Lower leg skin (tissue), 4 donors: ENCODE data around the gene LNPK. TPM values are rescaled to one million over a fixed set of nuclear protein-coding genes. Genes with fewer than 3 reads are reported as not detected.
"Not testable (repeated sequence)": the region's sequence is repeated elsewhere in the genome, so short reads cannot be mapped to it uniquely, and the experiment has no call there.

ENCODE experiments used
- DNase-seq, 2 donors: peaks; one replicate each; pipeline ENCODE4 v3.0.0-alpha.2; 2019; ENCODE audit warnings: low spot score in 2 of 2
- H3K4me3 ChIP-seq: fragments of 200-600 bp; sonication (generic); 2 replicates; pipeline ENCODE4 v1.5.1; 2017; ENCODE audit warnings: mild to moderate bottlenecking, low read depth; ENCODE audit not compliant: poor library complexity, severe bottlenecking
- POLR2A ChIP-seq, 2 donors: fragments of 450-650 bp; IDR thresholded peaks; one replicate each; pipeline ENCODE4 v1.6.1; 2016 to 2017; ENCODE audit warnings: antibody characterized with exemption in 2 of 2, mild to moderate bottlenecking in 1 of 2, moderate library complexity in 1 of 2
- WGBS, 2 donors: methylation state at CpG; one replicate each; pipeline ENCODE4 v1.1.5; 2018; 5-methylcytosine and 5-hydroxymethylcytosine counted together
- intact Hi-C: fragments of 100-400 bp; cut with DNase I; formaldehyde crosslinking; loops from one replicate; pipeline ENCODE4 v1.15.0; 2023; ENCODE audit warnings: low total_unique reads
- total RNA-seq, 4 donors: library from RNA; depleted of rRNA; stranded (reverse); fragments of >200 nt; gene quantifications; one replicate each; pipeline ENCODE4 v1.1.0, GENCODE V29; 2016
- TF ChIP-seq, protein P1 (sequence below), 3 donors: fragments of 450-650 bp; IDR thresholded peaks; one replicate each; pipeline ENCODE4 v1.5.1; 2016; ENCODE audit warnings: antibody characterized with exemption in 3 of 3, mild to moderate bottlenecking in 3 of 3, moderate library complexity in 2 of 3

Gene LNPK
- total RNA-seq, 4 donors from 2014 or later: 19.0 to 26.5 (median 22.1) TPM

- WGBS, 2 donors: 95 to 100% methylated on average over 2 of the region's 2 CpGs
- intact Hi-C loops: no loop called here
- no peak for TF ChIP-seq POLR2A (IDR thresholded peaks at IDR 0.05)
- TF ChIP-seq, protein P1, sequence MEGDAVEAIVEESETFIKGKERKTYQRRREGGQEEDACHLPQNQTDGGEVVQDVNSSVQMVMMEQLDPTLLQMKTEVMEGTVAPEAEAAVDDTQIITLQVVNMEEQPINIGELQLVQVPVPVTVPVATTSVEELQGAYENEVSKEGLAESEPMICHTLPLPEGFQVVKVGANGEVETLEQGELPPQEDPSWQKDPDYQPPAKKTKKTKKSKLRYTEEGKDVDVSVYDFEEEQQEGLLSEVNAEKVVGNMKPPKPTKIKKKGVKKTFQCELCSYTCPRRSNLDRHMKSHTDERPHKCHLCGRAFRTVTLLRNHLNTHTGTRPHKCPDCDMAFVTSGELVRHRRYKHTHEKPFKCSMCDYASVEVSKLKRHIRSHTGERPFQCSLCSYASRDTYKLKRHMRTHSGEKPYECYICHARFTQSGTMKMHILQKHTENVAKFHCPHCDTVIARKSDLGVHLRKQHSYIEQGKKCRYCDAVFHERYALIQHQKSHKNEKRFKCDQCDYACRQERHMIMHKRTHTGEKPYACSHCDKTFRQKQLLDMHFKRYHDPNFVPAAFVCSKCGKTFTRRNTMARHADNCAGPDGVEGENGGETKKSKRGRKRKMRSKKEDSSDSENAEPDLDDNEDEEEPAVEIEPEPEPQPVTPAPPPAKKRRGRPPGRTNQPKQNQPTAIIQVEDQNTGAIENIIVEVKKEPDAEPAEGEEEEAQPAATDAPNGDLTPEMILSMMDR (IDR thresholded peaks at IDR 0.05): no peak
- no peak overlapping the region for H3K4me3 ChIP-seq
- no peak for DNase-seq
These were observed 12.0 kb downstream of the LNPK start for GRCh38 chr2:175990099-175990498.

- intact Hi-C loops, H3K4me3 ChIP-seq, DNase-seq: not testable (repeated sequence)
- 95 to 97% methylated on average over 4 of the region's 4 CpGs for WGBS, 2 donors
These were observed 14.9 kb downstream of the LNPK start for GRCh38 chr2:175987126-175987525.

DNA sequence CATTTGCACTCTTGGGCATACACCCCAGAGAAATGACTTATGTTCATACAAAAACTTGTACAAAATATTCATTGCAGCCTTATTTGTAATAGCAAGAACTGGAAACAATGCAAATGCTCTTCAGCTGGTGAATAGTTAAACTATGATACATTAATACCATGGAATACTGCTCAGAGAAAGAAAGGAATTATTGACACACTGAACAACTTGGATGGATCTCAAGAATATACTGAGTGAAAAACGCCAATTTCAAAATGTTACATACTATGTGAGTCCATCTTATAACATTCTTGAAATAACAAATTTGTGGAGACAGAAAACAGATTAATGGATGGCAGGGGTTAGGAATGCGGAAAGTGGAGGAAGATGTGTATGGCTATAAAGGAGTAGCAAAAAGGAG, 17.2 kb downstream of the LNPK start:
- WGBS, 2 donors: 94 to 97% methylated on average over 2 of the region's 2 CpGs
- intact Hi-C loops: no loop called here
- no peak for TF ChIP-seq POLR2A (IDR thresholded peaks at IDR 0.05)
- TF ChIP-seq, protein P1 (IDR thresholded peaks at IDR 0.05): no peak

DNA sequence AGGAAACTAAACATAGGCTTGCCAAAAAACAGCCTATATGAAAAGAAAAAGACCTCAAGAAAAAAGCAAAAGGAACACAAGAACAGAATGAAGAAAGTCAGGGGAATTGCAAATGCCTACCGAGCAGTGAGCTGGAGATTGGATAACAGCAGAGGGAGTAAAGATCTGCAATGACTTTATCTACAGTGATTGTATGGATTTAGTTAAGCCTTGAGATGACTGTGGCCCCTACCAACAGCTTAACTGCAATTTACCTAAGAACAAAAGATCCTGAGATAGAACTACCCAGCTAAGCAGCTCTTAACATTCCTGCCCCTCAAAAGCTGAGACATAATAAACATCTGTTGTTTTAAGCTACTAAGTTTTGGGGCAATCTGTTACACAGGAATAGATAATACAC, 20.5 kb downstream of the LNPK start:
- DNase-seq: no peak
- no peak overlapping the region for H3K4me3 ChIP-seq
- intact Hi-C loops: no loop called here
- TF ChIP-seq POLR2A (IDR thresholded peaks at IDR 0.05): no peak
- TF ChIP-seq, protein P1 (IDR thresholded peaks at IDR 0.05): no peak
- 92 to 100% methylated on average over 1 of the region's 1 CpG for WGBS, 2 donors

More for the DNA sequence above, 17.2 kb downstream of the LNPK start:
- DNase-seq: no peak
- H3K4me3 ChIP-seq: no peak overlapping the region

- WGBS, 2 donors: 87 to 94% methylated on average over 2 of the region's 2 CpGs
- intact Hi-C loops: loop anchor here (2.0 kb wide), 1 partner anchor 50 kb away; no protein-coding TSS in a partner anchor
- H3K4me3 ChIP-seq: no peak overlapping the region
- TF ChIP-seq, protein P1 (IDR thresholded peaks at IDR 0.05): no peak
- TF ChIP-seq POLR2A (IDR thresholded peaks at IDR 0.05): no peak
- no peak for DNase-seq
These were observed 25.5 kb downstream of the LNPK start for GRCh38 chr2:175976391-175977157.

DNA sequence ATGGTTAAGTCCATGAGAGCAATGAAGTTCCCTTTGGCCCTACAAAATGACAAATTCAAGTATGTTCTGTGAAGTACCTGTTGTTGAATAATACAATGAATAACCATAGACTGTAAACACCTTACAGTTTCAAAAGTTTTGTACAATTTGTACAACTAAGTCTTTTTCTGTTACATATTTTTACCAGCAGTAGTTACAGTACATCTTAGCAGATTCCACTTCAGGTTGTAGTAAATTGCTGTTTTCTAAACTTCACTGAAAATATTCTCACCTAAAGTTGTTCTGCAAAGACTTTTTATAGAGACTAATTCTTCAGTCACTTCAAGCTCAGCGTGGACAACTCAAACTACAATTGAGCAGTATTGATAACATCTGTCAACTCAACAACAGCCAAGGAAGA, 28.7 kb downstream of the LNPK start:
- no peak overlapping the region for H3K4me3 ChIP-seq
- TF ChIP-seq POLR2A (IDR thresholded peaks at IDR 0.05): no peak
- TF ChIP-seq, protein P1 (IDR thresholded peaks at IDR 0.05): no peak
- no peak for DNase-seq
- 85 to 100% methylated on average over 1 of the region's 1 CpG for WGBS, 2 donors
- intact Hi-C loops: no loop called here
